Measurements from ENCODE around the gene CACNA1I.

Gene CACNA1I

GRCh38 chr22:39638958-39639357, 68.4 kb downstream of the CACNA1I start:
- DNase-seq (ENCODE audit: low read depth) = no peak
- H3K4me3 ChIP-seq (ENCODE audit: low read depth, low read length) = no peak overlapping the region

GRCh38 chr22:39641660-39642310, 71.2 kb downstream of the CACNA1I start:
- no peak for DNase-seq (ENCODE audit: low read depth)
- no peak overlapping the region for H3K4me3 ChIP-seq (ENCODE audit: low read depth, low read length)

- peak; percentile 4 for DNase-seq (ENCODE audit: low read depth)
- H3K4me3 ChIP-seq (ENCODE audit: low read depth, low read length) = no peak overlapping the region
Measured at GRCh38 chr22:39643311-39644083, 72.9 kb downstream of the CACNA1I start.

- no peak for DNase-seq (ENCODE audit: low read depth)
- no peak overlapping the region for H3K4me3 ChIP-seq (ENCODE audit: low read depth, low read length)
Measured at GRCh38 chr22:39645532-39645931, 75.0 kb downstream of the CACNA1I start.

GRCh38 chr22:39646398-39647063, 76.0 kb downstream of the CACNA1I start:
- no peak for DNase-seq (ENCODE audit: low read depth)
- H3K4me3 ChIP-seq (ENCODE audit: low read depth, low read length) = no peak overlapping the region

- no peak for DNase-seq (ENCODE audit: low read depth)
- H3K4me3 ChIP-seq (ENCODE audit: low read depth, low read length) = no peak overlapping the region
Measured at GRCh38 chr22:39647836-39648629, 77.5 kb downstream of the CACNA1I start.

- no peak for DNase-seq (ENCODE audit: low read depth)
- no peak overlapping the region for H3K4me3 ChIP-seq (ENCODE audit: low read depth, low read length)
Measured at GRCh38 chr22:39648630-39648950, 78.0 kb downstream of the CACNA1I start.

- H3K4me3 ChIP-seq (ENCODE audit: low read depth, low read length) = no peak overlapping the region
- DNase-seq (ENCODE audit: low read depth) = no peak
Measured at GRCh38 chr22:39649500-39650089, 79.0 kb downstream of the CACNA1I start.

GRCh38 chr22:39651053-39651996, 80.8 kb downstream of the CACNA1I start:
- H3K4me3 ChIP-seq (ENCODE audit: low read depth, low read length) = no peak overlapping the region
- DNase-seq (ENCODE audit: low read depth) = no peak

GRCh38 chr22:39652990-39653786, 82.6 kb downstream of the CACNA1I start:
- no peak overlapping the region for H3K4me3 ChIP-seq (ENCODE audit: low read depth, low read length)
- no peak for DNase-seq (ENCODE audit: low read depth)

GRCh38 chr22:39653787-39654077, 83.2 kb downstream of the CACNA1I start:
- H3K4me3 ChIP-seq (ENCODE audit: low read depth, low read length) = no peak overlapping the region
- no peak for DNase-seq (ENCODE audit: low read depth)

GRCh38 chr22:39654131-39654926, 83.8 kb downstream of the CACNA1I start:
- H3K4me3 ChIP-seq (ENCODE audit: low read depth, low read length) = no peak overlapping the region
- no peak for DNase-seq (ENCODE audit: low read depth)

- H3K4me3 ChIP-seq (ENCODE audit: low read depth, low read length) = no peak overlapping the region
- DNase-seq (ENCODE audit: low read depth) = no peak
Measured at GRCh38 chr22:39655004-39655579, 84.5 kb downstream of the CACNA1I start.

GRCh38 chr22:39655831-39656230, 85.3 kb downstream of the CACNA1I start:
- no peak overlapping the region for H3K4me3 ChIP-seq (ENCODE audit: low read depth, low read length)
- no peak for DNase-seq (ENCODE audit: low read depth)

GRCh38 chr22:39656495-39657490, 86.2 kb downstream of the CACNA1I start:
- no peak overlapping the region for H3K4me3 ChIP-seq (ENCODE audit: low read depth, low read length)
- DNase-seq (ENCODE audit: low read depth) = no peak

- DNase-seq (ENCODE audit: low read depth) = no peak
- no peak overlapping the region for H3K4me3 ChIP-seq (ENCODE audit: low read depth, low read length)
Measured at GRCh38 chr22:39658367-39658766, 87.8 kb downstream of the CACNA1I start.
